ENCODE results near the gene IRF4. TPM values are rescaled to one million over a fixed set of nuclear protein-coding genes. Genes with fewer than 3 reads are reported as not detected.

IRF4 gene
- total and polyA plus RNA-seq, 8 donors: 0.27 to 7.0 (median 0.36) TPM

DNA sequence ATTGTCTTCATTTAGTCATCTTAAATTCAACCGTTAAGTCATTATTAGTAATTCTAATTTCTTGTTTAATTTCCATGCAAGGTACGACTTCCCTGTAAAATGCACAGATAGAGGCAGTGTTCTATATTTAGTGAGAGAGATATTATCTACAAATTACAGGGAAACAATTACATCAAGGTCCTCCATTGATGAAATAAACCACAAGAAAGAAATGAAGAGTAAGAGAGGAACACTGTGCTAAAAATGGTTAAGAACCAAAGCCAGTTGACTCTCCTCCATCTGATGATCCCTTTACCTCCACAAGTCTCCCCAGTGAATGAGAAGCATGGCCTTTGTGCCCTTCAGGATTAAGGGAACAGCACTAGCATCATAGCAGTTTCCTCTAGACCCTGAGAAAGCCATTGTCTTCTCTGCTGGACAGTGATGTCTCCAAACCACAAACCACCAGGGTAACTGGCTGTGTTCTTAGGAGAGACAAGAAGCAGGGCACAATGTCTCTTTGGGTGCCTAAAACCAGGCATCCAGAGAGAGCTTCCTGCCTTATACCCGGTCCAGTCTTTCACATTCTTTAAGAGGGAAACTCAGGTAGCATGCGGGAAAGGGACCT lies 38.1 kb downstream of the IRF4 start:
- Histone ChIP-seq H3K27ac (no peak overlapping the region), H3K4me1 (no peaks in the 10 kb centered on the region), H3K4me3 (no peak overlapping the region), H3K9me3 (no peaks in the 10 kb centered on the region), H3K27me3 (peaks cover 0 to 7% of the 10 kb centered on the region in 2 donors), H3K36me3 (no peaks in the 10 kb centered on the region)
- intact Hi-C loops (cut with DNase I): no loop called here
- no peak for ATAC-seq
- TF ChIP-seq, protein P1, sequence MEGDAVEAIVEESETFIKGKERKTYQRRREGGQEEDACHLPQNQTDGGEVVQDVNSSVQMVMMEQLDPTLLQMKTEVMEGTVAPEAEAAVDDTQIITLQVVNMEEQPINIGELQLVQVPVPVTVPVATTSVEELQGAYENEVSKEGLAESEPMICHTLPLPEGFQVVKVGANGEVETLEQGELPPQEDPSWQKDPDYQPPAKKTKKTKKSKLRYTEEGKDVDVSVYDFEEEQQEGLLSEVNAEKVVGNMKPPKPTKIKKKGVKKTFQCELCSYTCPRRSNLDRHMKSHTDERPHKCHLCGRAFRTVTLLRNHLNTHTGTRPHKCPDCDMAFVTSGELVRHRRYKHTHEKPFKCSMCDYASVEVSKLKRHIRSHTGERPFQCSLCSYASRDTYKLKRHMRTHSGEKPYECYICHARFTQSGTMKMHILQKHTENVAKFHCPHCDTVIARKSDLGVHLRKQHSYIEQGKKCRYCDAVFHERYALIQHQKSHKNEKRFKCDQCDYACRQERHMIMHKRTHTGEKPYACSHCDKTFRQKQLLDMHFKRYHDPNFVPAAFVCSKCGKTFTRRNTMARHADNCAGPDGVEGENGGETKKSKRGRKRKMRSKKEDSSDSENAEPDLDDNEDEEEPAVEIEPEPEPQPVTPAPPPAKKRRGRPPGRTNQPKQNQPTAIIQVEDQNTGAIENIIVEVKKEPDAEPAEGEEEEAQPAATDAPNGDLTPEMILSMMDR (IDR thresholded peaks at IDR 0.05): no peak
- no peak for DNase-seq

DNA sequence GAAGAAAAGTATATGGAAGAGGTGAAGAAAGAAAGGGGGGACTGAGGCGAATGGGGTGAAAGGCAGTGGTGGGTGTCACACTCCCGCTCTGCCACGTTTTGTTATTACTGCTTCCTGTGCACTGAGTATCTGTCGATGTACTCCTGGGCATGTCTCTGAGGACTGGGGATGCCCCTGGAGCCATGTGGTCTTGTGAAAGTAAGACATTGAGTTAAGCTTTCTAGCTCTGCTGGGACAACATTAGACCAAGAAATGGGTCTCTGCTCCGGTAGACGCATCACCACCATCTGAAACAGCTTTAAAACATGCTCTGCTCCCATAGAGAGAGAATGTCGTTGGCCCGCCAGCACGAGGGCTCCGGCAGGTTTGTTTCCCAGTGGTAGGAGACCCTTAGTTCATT lies 40.0 kb downstream of the IRF4 start:
- intact Hi-C loops (cut with DNase I): no loop called here
- Histone ChIP-seq H3K27me3 (peaks cover 0 to 7% of the 10 kb centered on the region in 2 donors), H3K27ac (no peak overlapping the region), H3K36me3 (no peaks in the 10 kb centered on the region), H3K9me3 (no peaks in the 10 kb centered on the region), H3K4me3 (no peak overlapping the region), H3K4me1 (no peaks in the 10 kb centered on the region)
- ATAC-seq (no peak), DNase-seq (no peak)
- TF ChIP-seq, protein P1 (IDR thresholded peaks at IDR 0.05): no peak

GRCh38 chr6:431986-432385 lies 40.4 kb downstream of the IRF4 start:
- Histone ChIP-seq H3K36me3 (no peaks in the 10 kb centered on the region), H3K9me3 (no peaks in the 10 kb centered on the region), H3K27ac (no peak overlapping the region), H3K4me1 (no peaks in the 10 kb centered on the region), H3K27me3 (peaks cover 0 to 7% of the 10 kb centered on the region in 2 donors), H3K4me3 (no peak overlapping the region)
- TF ChIP-seq, protein P1 (IDR thresholded peaks at IDR 0.05): no peak
- intact Hi-C loops (cut with DNase I): no loop called here
- no peak for DNase-seq
- ATAC-seq: no peak

GRCh38 chr6:434051-434705 lies 42.6 kb downstream of the IRF4 start:
- Histone ChIP-seq H3K4me3 (no peak overlapping the region), H3K27me3 (no peaks in the 10 kb centered on the region), H3K27ac (no peak overlapping the region), H3K9me3 (no peaks in the 10 kb centered on the region), H3K36me3 (no peaks in the 10 kb centered on the region), H3K4me1 (no peaks in the 10 kb centered on the region)
- ATAC-seq: no peak
- no peak for DNase-seq
- TF ChIP-seq, protein P1 (IDR thresholded peaks at IDR 0.05): no peak
- intact Hi-C loops (cut with DNase I): no loop called here

DNA sequence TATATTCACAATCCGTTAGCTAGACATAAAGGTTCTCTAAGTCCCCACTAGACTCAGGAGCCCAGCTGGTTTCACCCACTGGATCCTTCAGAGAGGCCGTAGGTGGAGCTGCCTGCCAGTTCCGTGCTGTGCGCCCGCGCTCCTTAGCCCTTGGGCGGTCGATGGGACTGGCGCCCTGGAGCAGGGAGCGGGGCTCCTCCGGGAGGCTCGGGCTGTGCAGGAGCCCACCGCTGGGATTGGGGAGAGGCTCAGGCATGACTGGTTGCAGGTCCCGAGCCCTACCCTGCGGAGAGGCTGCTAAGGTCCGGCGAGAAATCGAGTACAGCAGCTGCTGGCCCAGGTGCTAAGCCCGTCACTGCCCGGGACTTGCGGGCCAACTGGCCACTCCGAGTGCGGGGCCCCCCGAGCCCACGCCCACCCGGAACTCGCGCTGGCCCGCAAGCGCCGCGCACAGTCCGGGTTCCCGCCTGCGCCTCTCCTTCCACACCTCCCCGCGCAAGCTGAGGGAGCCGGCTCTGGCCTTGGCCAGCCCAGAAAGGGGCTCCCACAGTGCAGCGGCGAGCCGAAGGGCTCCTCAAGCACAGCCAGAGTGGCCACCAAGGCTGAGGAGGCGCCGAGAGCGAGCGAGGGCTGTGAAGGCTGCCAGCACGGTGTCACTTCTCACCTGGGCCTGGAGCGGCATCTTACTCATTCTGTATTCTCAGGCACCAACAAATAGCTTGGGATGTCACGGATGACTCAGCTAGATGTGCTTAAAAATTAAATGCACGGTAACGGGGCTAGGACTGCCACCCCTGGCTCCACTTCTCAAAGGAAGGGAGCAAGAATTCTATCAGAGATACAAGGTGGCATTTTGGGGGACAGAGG lies 44.1 kb downstream of the IRF4 start:
- no peaks in the 10 kb centered on the region for H3K9me3 ChIP-seq
- H3K4me3 ChIP-seq: no peak overlapping the region
- no peaks in the 10 kb centered on the region for H3K36me3 ChIP-seq
- ATAC-seq: no peak
- H3K27me3 ChIP-seq: no peaks in the 10 kb centered on the region
- TF ChIP-seq, protein P1 (IDR thresholded peaks at IDR 0.05): no peak
- H3K27ac ChIP-seq: no peak overlapping the region
- no peaks in the 10 kb centered on the region for H3K4me1 ChIP-seq
- intact Hi-C loops (cut with DNase I): no loop called here
- no peak for DNase-seq

Data from left lung (tissue), 10 donors.